ENCODE results near the gene WHAMM.
"Not testable (repeated sequence)": the region's sequence is repeated elsewhere in the genome, so short reads cannot be mapped to it uniquely, and the experiment has no call there.

Gene WHAMM, protein sequence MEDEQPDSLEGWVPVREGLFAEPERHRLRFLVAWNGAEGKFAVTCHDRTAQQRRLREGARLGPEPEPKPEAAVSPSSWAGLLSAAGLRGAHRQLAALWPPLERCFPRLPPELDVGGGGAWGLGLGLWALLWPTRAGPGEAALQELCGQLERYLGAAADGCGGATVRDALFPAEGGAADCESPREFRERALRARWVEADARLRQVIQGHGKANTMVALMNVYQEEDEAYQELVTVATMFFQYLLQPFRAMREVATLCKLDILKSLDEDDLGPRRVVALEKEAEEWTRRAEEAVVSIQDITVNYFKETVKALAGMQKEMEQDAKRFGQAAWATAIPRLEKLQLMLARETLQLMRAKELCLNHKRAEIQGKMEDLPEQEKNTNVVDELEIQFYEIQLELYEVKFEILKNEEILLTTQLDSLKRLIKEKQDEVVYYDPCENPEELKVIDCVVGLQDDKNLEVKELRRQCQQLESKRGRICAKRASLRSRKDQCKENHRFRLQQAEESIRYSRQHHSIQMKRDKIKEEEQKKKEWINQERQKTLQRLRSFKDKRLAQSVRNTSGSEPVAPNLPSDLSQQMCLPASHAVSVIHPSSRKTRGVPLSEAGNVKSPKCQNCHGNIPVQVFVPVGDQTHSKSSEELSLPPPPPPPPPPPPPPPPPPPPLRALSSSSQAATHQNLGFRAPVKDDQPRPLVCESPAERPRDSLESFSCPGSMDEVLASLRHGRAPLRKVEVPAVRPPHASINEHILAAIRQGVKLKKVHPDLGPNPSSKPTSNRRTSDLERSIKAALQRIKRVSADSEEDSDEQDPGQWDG

GRCh38 chr15:82809308-82810060, at the start of gene WHAMM:
Gene WHAMM (plus strand): TSS chr15:82809628. CDS start chr15:82809727, 99 bp downstream.
- peak within 1 kb of the TSS; percentile 88 to 96 (median 95) for H3K4me3 Mint-ChIP-seq
- no peaks in the 10 kb centered on the region for H3K27me3 Mint-ChIP-seq (ENCODE audit: low read depth)
- peak within 1 kb of the TSS; percentile 93 to 97 (median 96) for H3K27ac Mint-ChIP-seq
- peaks cover 13% of the 10 kb centered on the region for H3K36me3 Mint-ChIP-seq (ENCODE audit: low read depth)
- no peaks in the 10 kb centered on the region for H3K9me3 Mint-ChIP-seq
- TF ChIP-seq CTCF (IDR thresholded peaks at IDR 0.05; ENCODE audit: unreplicated experiment in 3 of 3) = no peak
- peaks cover 43% of the 10 kb centered on the region for H3K4me1 Mint-ChIP-seq

- Mint-ChIP-seq H3K36me3 (ENCODE audit: low read depth) (peaks cover 18% of the 10 kb centered on the region), H3K9me3 (no peaks in the 10 kb centered on the region), H3K27me3 (ENCODE audit: low read depth) (no peaks in the 10 kb centered on the region), H3K27ac (no peak overlapping the region), H3K4me1 (peaks cover 6% of the 10 kb centered on the region), H3K4me3 (no peak overlapping the region)
- no peak for TF ChIP-seq CTCF (IDR thresholded peaks at IDR 0.05; ENCODE audit: unreplicated experiment in 3 of 3)
Observed at GRCh38 chr15:82763361-82764116, 45.9 kb upstream of the WHAMM start.

GRCh38 chr15:82764117-82764490, 45.3 kb upstream of the WHAMM start:
- H3K36me3 Mint-ChIP-seq (ENCODE audit: low read depth) = peaks cover 18% of the 10 kb centered on the region
- no peaks in the 10 kb centered on the region for H3K9me3 Mint-ChIP-seq
- no peaks in the 10 kb centered on the region for H3K27me3 Mint-ChIP-seq (ENCODE audit: low read depth)
- peaks cover 6% of the 10 kb centered on the region for H3K4me1 Mint-ChIP-seq
- no peak overlapping the region for H3K4me3 Mint-ChIP-seq
- TF ChIP-seq CTCF (IDR thresholded peaks at IDR 0.05; ENCODE audit: unreplicated experiment in 3 of 3) = no peak
- H3K27ac Mint-ChIP-seq = no peak overlapping the region

GRCh38 chr15:82764740-82765139, 44.7 kb upstream of the WHAMM start:
- H3K4me3 Mint-ChIP-seq = no peak overlapping the region
- peaks cover 21% of the 10 kb centered on the region for H3K36me3 Mint-ChIP-seq (ENCODE audit: low read depth)
- peaks cover 6% of the 10 kb centered on the region for H3K4me1 Mint-ChIP-seq
- no peak for TF ChIP-seq CTCF (IDR thresholded peaks at IDR 0.05; ENCODE audit: unreplicated experiment in 3 of 3)
- H3K27me3 Mint-ChIP-seq (ENCODE audit: low read depth) = no peaks in the 10 kb centered on the region
- H3K9me3 Mint-ChIP-seq = no peaks in the 10 kb centered on the region
- no peak overlapping the region for H3K27ac Mint-ChIP-seq

DNA sequence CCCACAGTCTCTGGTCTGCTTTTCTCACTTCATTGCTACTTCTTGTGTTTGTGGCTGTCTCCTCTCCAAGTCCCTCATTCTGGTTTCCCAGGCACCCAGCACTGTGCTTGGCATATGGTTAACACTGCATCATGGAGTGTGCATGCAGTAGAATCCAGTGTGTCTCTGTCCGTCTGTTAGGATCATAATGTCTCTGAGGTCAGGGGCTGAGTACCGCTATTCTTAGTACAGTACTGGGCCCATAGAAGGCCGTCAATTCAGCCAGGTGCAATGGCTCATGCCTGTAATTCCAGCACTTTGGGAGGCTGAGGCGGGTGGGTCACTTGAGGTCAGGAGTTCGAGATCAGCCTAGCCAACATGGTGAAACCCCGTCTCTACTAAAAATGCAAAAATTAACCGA, 43.2 kb upstream of the WHAMM start:
- not testable (repeated sequence) for H3K27me3 Mint-ChIP-seq (ENCODE audit: low read depth); H3K9me3 Mint-ChIP-seq; H3K4me3 Mint-ChIP-seq; H3K27ac Mint-ChIP-seq; H3K4me1 Mint-ChIP-seq
- peaks cover 23% of the 10 kb centered on the region for H3K36me3 Mint-ChIP-seq (ENCODE audit: low read depth)
